Fibroblast of mammary gland (primary cell): ENCODE results near the gene NHLH2.

Experiments used
- DNase-seq: peaks from one replicate; pipeline ENCODE4 v3.0.0-alpha.2; 2010; ENCODE audit warnings: low read depth
- H3K4me3 ChIP-seq: 2 replicates; pipeline ENCODE4 v1.5.1; 2011; ENCODE audit warnings: low read depth, mild to moderate bottlenecking, low read length, moderate library complexity; ENCODE audit not compliant: control insufficient read depth
- TF ChIP-seq, protein P1 (sequence below): conservative IDR thresholded peaks from 2 replicates; pipeline ENCODE4 v1.5.1; 2011; ENCODE audit warnings: low read depth, low read length, inconsistent platforms; ENCODE audit not compliant: control insufficient read depth, insufficient read depth

NHLH2 gene

DNA sequence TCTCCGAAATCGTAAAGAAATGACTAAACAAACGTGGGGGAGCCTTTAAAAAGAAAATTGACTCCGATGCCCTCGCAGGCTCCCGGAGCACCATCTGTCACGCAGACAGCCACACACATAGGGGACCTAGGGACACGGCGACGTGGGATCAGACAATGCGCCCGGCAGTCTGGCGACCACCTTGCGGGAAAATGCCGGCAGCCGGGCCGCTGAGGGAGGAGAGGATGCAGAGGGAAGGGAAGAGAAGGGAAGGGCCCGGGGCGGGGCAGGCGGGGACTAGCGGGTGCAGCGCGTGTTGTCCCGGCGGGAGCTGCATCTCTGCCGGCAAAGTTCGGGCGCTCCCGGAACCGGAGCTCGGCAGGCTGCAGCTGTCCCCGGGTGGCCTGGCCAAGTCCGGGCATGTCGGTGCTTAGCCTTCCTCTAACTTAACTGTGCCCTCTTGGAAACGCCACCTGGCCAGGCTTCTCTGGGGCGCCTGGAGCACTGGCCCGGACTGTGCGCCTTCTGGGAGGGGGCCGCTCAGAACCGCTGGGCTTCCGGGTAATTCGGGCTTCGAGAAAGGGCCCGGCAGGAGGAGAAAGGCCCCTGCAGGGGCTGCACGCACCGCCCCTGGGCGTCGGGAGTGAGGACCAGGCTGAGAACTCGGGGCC is 1.8 kb downstream of the NHLH2 start:
- peak; percentile 18 for DNase-seq
- H3K4me3 ChIP-seq = peak overlapping the region; percentile 25
- TF ChIP-seq, protein P1, sequence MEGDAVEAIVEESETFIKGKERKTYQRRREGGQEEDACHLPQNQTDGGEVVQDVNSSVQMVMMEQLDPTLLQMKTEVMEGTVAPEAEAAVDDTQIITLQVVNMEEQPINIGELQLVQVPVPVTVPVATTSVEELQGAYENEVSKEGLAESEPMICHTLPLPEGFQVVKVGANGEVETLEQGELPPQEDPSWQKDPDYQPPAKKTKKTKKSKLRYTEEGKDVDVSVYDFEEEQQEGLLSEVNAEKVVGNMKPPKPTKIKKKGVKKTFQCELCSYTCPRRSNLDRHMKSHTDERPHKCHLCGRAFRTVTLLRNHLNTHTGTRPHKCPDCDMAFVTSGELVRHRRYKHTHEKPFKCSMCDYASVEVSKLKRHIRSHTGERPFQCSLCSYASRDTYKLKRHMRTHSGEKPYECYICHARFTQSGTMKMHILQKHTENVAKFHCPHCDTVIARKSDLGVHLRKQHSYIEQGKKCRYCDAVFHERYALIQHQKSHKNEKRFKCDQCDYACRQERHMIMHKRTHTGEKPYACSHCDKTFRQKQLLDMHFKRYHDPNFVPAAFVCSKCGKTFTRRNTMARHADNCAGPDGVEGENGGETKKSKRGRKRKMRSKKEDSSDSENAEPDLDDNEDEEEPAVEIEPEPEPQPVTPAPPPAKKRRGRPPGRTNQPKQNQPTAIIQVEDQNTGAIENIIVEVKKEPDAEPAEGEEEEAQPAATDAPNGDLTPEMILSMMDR = no peak

GRCh38 chr1:115838431-115839028 is 2.4 kb downstream of the NHLH2 start:
- H3K4me3 ChIP-seq = peak overlapping the region; percentile 25
- DNase-seq = no peak
- TF ChIP-seq, protein P1 = no peak

DNA sequence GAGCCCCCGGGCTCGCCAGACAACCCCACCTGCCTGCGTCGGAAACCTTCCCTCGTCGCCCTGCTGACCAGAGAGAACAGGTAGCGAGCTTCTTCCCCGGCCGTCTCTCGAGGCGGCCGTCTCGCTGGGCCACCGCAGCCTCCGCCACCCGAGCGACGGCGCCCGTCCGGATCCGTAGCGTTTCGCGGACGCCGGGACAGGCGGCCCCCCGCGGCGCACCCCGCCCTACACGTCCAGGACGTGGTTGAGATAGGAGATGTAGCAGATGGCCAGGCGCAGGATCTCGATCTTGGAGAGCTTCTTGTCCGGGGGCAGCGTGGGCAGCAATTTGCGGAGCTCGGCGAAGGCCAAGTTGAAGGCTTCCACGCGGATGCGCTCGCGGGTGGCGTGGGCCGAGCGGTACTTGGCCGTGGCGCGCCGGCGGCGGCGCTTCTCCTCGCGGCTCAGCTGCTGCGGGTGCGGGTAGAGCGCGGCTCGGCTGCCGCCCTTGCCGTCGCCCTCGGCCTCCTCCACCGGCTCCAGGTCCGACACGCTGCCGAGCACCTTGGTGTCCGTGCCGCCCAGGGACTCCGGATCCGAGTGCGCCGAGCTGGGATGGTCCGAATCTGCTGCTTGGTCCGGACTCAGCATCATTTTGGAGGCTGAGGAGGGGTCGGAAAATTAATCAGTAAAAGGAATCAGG is 3.0 kb downstream of the NHLH2 start:
- TF ChIP-seq, protein P1 = no peak
- no peak for DNase-seq
- no peak overlapping the region for H3K4me3 ChIP-seq

DNA sequence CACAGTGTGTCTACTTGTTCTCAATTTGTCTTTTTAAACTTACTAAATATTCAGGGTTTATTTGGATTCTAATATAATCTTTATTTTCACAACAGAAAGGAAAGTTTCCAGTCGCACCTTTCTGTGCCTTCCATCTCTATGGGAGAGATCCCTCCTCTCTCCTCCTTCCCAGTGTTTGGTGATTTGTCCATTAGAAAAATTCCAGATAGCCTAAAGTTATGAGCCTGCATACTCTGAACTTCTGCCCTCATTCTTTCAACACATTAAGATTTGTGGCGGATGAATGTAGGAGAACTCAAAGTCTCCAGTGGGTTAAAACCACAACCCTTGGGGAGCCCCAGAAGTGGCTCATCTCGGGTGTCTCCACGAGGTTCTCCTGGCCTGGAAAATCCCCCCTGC is 3.6 kb downstream of the NHLH2 start:
- H3K4me3 ChIP-seq = no peak overlapping the region
- TF ChIP-seq, protein P1 = no peak
- no peak for DNase-seq

- TF ChIP-seq, protein P1 = no peak
- no peak for DNase-seq
- H3K4me3 ChIP-seq = no peak overlapping the region
These were observed 7.1 kb downstream of the NHLH2 start for GRCh38 chr1:115833856-115834255.

DNA sequence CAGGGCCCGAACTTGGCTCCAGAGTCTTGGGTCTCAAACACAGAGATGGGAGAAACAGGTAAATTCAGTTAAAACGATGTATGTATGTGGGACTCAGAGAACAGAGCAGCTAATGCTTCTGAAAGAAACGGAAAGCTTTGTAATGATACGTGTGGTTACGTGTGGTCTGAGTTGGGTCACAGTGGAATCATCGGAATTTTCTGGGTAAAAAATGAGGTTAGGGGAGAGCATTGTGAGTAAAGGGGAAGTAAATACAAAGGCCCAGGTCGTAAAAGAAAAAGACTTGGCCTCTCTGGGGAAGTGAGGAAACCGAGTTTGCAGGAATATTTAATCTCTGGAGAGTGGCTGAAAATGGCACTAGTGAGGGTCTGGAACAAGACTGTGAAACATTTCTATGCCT is 8.3 kb downstream of the NHLH2 start:
- TF ChIP-seq, protein P1 = no peak
- no peak for DNase-seq
- no peak overlapping the region for H3K4me3 ChIP-seq
